Inflammatory macrophage treated with lipopolysaccharide for 1 hour (primary cell): ENCODE data around the gene CADPS2.
A peak's percentile ranks its signal among the peaks of the same experiment; 100 is the strongest.

Experiments used
- DNase-seq, 2 donors: peaks; one replicate each; pipeline ENCODE4 v3.0.0-alpha.2; 2020 to 2022

The CADPS2 gene

DNA sequence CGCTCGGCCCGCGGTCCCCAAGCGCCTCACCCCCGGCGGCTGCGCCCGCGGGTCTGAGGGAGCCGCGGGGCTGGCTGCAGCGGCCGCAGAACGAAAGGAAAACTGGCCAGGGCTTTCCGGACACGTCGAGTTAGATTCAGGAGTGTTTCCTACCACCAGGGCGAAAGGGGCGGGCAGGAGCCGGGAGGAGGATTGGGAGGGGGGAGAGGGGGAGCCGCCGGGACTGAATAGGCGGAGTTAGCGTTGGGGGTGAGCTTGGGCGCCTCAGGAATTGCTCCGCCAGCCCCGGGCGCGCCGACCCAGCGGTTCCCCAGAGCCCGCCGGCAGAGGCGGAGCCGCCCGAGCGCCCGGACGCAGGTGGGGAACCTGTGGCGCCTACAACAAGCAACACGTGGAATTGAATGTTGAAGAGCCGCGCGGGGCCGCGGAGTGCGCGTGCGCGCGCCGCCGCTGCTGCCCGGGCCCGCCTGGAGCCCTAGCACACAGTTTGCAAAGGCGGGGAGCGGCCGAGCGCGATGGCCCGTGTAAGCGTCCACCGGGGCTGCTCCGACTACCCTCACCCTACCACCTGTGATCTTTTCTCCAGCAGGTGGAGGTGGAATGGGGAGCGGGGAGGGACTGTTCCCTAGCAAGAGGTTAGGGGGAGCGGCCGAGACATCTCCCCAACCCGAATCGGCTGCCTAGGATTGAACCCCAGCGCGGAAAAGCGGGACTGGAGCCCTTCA, at the start of gene CADPS2:
CADPS2 (minus strand) TSS at position 104 of the 725 bp plus-strand sequence. CDS start 123 bp downstream, outside the sequence.
- peak; percentile 3 to 4 for DNase-seq

DNA sequence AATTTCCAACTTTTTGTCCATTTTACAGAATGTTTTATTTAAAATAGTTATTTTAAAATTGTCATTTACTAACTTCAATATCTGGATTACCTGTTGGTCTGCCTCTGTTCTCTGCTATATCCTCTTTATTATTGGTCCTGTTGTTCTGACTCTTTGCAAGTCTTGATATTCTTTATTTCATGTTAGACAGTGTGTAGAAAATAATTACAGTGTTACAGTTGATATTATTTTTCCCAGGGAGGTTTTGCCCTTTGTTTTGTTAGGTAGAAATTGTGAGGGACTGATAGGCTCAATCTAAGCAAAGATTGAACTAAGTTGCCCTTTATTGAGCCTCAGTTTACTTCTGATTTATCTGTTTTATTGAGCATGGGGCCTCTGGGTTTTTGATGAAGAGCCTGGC, 49.4 kb upstream of the CADPS2 start:
- no peak for DNase-seq

DNA sequence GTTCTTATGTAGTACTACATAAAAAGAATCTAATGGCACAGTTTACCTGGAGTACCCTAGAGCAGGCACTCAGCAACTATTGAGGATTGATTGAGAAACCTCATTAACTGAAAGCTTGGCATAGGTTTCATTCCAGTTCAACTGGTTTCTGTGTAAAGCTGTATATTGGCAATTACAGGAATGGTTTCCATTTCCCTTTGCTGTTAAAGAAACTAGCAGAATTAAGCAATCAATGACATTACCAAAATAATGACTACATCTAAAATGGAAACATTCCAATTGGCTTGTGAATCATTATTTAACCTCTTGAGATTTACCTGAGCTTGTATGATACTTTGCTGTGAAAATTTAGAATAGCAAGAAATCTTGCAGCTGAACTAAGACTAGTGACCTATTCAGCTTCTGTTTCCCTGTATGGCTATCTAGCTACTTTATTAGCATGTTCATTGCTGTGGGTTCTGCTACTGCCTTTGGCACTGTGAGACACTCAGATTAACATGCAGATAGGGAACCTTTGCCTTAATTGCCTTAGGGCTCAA, 33.5 kb upstream of the CADPS2 start:
- DNase-seq, result no peak

DNA sequence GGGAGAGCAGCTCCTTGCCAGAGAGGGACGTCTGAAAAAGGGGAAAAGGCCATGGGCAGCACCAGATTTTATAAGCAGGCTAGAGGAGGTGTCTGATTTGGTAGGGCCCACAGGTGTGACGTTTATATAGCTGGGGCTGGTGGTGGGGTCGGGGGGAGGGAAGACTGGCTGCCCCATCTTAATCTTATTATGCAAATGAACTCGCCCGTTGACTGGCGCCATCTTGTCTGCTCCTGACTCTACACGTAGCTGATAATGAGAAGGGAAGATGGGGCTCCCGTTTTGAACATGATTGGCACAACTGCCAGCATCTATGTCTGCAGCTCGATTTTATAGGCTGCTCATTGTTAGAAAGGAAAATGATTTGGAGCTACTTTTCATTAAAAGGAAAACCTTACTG, 28.6 kb upstream of the CADPS2 start:
- DNase-seq, result no peak

DNA sequence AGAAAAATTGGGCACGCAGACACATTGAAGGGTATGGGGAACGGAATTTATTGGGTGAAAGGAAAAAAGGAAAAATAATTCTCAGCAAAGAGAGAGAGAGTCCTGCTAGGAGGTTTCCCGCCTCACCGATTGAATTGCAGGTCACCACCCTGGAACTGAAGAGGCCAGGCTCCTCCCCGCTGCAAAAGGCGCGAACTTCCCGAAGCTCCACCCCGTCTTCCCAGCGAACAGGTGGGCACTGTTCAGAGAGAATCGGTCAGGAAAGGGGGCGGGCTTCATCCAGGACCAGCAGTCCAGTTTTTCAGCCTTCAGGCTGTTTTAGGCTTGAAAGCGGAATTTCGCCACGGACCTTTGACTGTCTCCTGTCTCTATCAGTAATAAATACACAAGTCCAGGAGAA, 27.3 kb upstream of the CADPS2 start:
- DNase-seq, result no peak

DNA sequence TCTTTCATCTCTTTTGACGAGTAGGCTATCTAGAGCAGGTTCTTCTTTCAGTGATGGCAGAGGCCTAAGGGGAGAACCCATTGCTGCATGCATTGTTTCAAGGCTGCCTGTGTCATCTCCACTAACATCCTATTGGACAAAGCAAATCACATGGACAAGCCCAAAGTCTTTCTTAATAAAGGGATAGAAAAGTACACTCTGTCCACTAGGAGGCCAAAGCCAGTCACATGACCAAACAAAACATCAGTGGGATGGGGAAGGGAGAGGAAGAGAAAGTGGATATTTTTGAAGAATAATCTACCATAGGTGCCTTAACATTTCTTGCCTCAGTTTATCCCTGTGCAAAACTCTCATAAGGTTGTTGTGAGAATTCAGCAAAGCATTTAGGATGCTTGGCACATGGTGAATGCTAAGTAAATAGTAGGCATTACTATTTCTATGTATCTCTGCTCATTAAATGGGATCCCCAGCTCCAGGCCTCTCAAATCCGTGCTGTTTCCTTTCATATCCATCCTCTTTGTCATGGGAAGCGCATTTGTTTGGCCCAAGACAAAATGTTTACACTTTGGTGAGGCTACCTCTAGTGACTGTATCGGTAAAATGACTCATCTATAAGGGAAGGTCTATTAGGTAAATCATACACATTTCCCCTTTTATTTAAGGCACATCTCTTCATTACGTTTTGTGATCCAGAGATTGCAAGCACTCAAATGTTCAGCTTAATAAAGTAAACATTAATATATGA, 16.7 kb upstream of the CADPS2 start:
- no peak for DNase-seq

DNA sequence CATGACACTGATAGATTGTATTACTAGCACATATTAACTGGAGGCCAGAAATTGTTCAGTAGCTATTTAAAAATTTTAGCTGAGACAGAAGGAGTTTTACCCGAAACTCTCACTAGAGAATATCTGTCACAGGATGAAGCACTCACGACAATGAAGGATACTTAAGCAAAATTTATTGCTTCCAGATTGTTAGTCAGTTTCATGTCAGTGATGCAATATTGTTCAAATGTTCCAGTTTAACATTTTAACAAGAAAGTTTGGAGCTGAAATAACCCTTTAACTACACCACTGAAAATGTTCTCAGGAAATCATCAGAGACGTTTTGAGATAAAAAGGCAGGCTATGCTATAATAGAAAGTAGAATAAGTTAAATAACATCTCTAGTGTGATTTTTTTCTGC, 15.0 kb upstream of the CADPS2 start:
- no peak for DNase-seq

DNA sequence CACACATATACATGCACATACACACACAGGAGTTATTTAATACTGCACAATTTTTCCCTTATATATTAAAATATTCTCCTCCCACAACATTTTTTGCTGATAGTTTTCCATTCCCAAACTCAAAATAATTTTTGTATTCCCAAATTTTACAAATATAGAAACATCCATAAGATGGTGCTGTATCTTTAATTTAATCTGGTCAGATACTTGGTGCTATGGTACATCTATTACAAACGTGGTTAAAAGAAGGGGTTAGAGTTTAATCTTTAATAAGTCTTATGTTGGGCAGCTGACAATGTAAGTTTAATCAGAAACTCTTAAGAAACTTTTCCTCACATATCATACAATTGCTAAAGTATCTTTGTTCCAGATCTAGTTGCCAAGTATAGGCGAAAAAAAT, 10.2 kb upstream of the CADPS2 start:
- DNase-seq, result no peak

DNA sequence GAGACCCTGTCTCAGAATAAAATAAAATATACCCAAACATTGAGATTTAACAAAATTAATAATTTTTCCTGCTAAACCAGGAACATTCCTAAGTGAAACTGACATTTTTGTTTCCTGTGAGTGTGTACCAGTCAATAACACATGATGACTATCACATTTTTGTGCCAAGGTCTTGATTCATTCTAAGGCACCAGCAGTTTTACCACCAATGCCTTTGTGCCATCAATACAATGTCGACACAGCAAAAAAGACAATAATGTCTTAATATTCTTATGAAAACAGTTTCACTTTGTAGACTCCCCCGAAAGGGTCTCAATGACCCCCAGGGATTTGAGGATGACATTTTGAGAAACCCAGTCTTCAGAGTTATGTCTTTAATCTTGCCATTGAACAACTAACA, 7.2 kb upstream of the CADPS2 start:
- DNase-seq, result no peak

DNA sequence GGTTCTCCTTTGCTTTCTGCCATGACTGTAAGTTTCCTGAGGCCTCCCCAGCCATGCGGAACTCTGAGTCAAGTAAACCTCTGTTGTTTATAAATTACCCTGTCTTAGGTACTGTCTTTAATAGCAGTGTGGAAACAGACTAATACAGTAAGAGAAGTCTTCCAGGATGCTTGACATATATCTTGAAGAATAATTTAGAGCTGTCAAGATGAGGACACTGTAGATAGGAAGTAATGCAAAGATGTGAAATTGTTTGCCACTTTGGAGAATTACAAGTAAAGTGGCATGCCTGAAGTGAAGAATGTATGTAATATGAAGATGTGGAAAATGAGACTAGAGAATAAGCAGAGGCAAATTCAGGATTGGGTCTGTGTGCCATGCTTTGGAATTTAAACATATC, 2.9 kb upstream of the CADPS2 start:
- DNase-seq, result no peak

DNA sequence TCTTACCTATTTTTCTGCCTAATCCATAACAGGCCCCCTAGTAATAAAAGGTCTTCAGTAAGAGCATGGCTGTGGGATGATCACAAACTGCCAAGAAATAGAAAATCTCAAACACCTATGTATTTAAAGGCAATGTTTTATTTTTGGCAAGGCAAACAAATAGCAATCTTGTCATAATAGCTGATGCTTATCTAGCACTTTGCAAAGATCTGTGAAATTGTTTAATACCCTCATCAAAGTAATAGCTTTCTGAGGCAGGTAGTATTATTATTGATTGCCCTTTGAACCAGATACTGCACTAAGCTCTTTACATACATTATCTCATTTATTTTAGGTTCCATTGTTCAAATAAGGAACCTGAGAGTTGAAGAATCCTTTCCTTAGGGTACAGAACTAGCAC, 1.6 kb upstream of the CADPS2 start:
- DNase-seq, result no peak

DNA sequence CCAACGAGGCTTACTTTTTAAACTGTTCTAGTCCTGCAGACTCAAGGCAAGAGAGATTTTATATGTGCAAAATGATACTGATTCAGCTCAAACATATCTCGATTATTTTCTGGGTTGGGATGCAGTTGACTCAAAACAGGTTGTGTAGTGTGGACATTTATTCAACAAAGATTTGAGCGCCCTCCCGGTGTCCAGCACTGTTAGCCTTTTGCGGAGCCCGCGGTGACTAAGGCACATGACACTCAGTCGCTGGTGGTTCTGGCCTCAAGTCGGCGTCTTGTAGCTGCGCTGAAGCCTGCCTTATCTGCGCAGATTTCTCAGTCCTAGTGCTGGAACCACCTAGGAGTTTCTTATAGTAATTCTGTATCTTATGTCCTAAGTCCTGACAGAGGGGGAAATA, 938 bp upstream of the CADPS2 start:
- no peak for DNase-seq

DNA sequence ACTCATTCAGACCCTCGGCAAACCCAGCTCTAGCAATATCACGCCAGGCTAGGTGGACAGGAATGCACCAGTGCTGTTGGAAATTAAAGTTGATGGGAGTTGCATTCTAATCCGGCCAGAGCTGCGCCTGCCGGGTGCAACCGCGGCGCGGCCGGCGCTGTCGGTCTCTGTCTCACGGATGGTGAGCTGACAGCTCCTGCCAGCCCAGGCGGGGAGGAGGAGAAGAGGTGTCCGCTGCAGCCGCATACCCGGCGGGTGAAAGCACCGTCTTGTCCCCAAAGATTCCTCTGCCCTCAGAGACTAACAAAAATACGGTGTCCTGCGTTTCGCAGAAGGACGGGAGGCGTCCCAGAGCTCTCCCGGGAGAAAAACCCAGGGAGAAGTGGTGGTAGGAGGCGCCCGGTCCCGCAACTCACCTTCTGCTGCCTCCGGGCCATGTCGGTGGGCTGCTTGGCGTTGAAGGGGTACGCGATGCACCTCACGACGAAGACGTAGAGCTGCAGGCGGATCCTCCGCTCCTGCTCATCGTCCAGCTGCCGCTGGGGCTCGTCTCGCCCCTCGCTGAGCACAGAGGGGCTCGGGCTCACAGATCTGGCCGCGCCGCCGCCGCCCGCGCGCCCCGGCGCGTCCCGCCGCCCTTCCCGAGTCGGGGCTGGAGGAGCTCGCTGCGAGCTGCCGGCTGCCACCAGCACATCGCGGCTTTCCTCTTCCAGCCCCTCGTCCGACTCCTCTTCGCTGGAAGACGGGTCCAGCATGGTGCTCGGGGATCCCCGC, 490 bp downstream of the CADPS2 start:
- DNase-seq, result no peak

DNA sequence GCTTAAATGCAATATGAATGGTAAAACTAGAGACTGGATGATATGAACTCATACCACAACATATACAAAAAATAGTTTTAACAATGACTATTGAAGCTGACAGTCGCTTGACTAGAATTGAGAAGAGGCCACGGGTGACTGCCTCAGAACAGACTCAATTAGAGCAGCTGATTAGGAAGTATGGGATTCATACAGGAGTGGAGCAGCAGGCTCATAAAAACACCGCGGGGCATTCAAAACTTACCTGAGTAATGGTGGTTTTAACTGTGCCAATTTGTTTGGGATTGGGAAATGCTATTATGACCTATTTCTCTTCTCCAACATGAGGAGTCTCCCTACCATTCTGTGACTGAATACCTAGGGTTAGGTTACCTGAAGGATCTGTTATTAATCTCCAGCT, 2.1 kb downstream of the CADPS2 start:
- no peak for DNase-seq

DNA sequence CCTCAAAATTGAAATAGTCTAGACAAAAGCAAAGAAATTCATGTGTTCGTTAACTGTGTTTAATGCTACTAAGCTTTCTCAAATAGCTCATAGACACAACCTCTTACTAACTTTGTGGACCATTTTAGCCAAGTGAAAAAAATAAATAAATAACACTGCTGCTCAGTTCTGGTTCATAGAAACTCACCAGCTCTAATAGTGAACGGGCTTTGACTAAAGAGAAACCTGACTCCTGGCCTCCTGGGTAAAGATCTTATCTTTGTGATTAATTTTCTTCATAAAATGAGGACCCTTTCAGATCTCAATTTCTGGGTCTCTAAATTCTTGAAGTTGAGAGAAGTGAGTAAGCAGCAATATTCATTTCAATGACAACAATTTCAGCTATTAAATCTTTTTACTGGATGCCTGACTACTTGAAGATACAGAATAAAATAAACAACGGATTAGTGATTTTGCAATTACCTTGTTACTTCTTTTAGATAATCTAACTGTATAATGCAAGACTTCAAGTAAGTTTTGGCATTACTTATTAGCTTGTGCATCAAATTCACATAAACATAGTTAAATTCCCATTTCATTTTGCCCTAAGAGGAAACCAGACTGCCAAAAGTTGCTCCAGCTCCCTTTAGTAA, 3.1 kb downstream of the CADPS2 start:
- DNase-seq, result no peak

DNA sequence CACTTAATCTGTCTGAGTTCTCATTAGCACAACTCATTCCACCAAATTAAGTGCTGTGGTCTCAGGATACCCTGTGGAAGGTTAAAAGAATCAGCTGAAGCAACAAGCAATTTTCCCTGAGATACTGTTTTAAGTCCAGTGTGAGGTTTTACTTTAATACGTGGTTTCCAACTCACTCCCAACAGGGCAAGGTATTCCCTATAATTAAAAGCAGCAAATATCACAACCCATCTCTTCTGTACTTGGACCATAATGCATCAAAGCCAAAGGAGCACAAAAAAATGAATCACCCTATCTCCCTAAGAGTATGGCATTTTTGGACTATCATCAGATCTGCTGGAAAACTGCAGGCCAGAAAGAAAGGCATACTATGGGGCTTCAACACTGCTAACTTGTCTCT, 4.9 kb downstream of the CADPS2 start:
- DNase-seq, result no peak

DNA sequence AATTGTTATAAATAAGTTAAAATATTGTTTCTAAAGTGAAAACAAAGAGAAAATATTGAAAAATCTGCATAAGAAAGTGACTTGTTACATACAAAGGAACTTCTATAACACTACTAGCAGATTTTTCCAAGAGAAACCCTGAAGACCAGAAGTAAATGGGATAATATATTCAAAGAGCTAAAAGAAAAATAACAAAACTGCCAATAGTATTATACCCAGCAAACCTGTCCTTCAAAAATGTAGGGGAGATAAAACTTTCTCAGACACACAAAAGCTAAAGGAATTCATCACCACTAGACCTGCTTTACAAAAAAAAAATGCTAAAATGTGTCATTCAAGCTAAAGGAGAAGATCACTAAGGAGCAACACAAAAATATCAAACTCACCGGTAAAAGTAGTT, 17.0 kb downstream of the CADPS2 start:
- DNase-seq, result no peak

DNA sequence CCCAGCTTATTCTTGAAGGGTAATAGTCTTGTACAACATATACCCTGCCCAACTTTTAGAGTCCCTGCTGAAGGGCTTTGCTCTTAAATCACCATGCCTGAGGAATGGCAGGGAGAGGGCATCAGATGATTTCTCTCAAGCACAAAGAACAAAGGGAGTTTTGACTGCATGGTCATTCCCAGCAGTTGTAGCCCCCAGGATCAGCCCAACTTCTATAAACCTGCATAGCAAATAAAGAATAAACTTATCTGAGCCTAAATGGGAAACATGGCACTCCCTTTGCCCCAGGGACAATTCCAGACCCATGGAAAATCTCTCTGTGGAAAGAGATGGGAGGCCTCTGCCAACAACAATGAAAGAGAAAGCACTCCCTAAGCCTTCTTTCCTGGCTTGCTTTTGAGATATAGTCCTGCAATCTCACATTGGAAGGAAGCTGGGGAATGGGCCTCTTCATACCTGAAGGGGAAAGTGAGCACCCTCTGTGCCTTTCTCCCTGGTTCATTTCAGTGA, 18.7 kb downstream of the CADPS2 start:
- DNase-seq, result no peak

DNA sequence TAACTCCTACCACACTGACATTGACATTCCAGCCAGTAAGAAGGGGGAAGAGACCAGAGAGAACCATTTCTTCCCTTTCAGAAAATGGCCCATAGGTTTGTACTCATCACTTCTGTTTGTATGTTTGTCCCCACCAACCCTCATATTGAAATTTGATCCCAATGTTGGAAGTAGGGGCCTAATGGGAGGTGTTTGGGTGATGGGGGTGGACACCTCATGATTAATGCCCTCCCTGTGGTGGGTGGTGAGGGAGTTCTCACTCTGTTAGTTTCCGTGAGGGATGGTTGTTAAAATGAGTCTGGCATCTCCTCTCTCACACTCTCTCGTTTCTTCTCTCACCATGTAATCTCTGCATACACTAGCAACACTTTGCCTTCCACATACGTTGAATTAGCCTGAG, 21.4 kb downstream of the CADPS2 start:
- DNase-seq, result no peak

DNA sequence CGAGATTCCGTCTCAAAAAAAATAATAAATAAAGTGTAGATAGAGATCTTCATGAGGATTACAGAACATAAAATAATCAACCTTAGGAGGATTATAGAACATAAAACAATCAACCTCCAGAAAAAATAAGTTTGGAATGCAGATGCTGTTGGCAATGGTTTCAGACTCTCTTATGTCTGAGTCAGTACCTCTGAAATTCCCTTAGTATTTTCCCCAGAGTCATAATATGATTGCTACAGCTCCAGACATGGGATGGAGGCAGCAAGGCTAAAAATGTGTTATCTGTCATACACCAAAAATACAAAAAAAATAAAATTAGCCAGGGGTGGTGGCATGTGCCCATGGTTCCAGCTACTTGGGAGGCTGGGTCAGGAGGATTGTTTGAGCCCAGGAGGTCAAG, 22.2 kb downstream of the CADPS2 start:
- no peak for DNase-seq

DNA sequence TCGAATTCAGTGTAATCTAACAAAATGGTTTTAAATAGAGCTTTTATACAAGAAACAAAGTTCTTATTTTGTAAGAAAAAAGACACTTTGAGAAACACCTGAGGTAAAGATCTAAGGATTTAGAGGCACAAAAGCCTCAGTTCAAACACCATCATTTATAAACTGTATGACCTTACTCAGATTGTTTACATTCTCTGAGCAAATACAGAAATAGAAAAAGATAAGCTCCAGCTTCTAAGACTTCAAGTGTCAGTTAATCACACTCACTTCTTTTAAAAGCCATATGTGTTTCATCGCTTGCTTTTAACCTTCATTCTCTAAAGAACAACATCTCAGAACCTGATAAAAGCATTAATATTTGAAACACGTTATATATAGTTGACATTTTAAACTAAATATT, 27.9 kb downstream of the CADPS2 start:
- DNase-seq, result no peak

DNA sequence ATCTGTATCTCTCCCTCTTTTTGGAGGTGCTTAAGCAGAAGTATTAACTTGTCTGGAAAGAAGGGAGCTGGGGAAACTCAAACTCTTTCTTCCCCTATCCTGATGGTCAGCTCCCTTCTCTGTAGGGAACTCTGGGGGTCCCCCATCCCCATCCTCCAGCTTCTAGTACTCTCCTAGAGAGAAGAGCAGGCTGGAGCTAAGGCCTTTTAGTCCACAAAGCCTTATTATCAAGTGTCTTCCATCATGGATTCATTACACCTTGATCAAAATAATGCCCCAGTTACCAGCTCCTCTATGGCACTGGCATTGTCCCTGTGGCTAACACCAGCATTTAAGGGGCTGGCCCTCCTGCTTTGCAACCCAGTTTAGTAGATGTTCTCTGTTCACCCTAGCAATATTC, 35.7 kb downstream of the CADPS2 start:
- no peak for DNase-seq

DNA sequence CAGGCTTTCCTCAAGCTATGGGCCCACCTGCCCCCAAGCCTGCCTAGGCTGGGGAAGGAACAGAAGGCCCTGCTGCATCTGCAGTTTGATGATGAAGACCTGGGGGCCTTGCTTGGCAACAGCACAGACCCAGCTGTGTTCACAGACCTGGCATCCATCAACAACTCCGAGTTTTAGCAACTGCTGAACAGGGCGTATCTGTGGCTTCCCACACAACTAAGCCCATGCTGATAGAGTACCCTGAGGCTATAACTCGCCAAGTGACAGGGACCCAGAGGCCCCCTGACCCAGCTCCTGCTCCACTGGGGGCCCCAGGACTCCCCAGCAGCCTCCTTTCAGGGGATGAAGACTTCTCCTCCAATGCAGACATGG, 36.3 kb downstream of the CADPS2 start:
- no peak for DNase-seq
